Mucosa of stomach (tissue), 1 donor: ENCODE results near the gene RERE.

Experiments used
- H3K27me3 ChIP-seq: one replicate; pipeline ENCODE4 v1.7.0; 2013; ENCODE audit warnings: mild to moderate bottlenecking, low read length; ENCODE audit not compliant: control insufficient read depth, insufficient read depth
- H3K36me3 ChIP-seq: one replicate; pipeline ENCODE4 v1.7.0; 2013; ENCODE audit warnings: low read length; ENCODE audit not compliant: control insufficient read depth, insufficient read depth
- H3K4me1 ChIP-seq: one replicate; pipeline ENCODE4 v1.7.0; 2013; ENCODE audit warnings: mild to moderate bottlenecking, low read length; ENCODE audit not compliant: control insufficient read depth, insufficient read depth
- H3K4me3 ChIP-seq: one replicate; pipeline ENCODE4 v1.7.0; 2013; ENCODE audit warnings: low read length
- H3K9ac ChIP-seq: one replicate; pipeline ENCODE4 v1.7.0; 2013; ENCODE audit warnings: mild to moderate bottlenecking, low read length, moderate library complexity
- H3K9me3 ChIP-seq: one replicate; pipeline ENCODE4 v1.7.0; 2013; ENCODE audit warnings: mild to moderate bottlenecking, low read length, moderate library complexity; ENCODE audit not compliant: control insufficient read depth
- donor health status: Pancreatic carcinoma.

The RERE gene

DNA sequence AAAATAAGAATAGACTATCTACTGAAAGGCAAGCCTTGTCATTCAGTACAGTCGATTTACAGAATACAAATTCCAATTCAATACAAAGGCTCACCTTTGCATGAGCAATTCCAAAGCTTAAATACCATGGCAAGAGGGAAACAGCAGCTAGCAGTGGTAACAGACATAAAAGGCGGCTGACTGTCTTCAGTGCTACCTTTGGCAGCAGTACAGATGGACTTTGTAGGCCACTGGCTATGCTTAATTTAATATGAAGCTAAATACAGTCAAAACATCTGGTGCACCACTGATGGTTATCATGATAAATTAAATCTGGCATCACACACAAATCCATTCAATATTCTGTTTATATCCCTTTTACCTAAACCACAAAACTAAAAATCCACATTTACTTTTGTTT lies 62.4 kb downstream of the RERE start:
- H3K27me3 ChIP-seq: no peaks in the 10 kb centered on the region
- no peak overlapping the region for H3K9ac ChIP-seq
- no peak overlapping the region for H3K4me3 ChIP-seq
- H3K4me1 ChIP-seq: no peaks in the 10 kb centered on the region
- no peaks in the 10 kb centered on the region for H3K9me3 ChIP-seq
- no peaks in the 10 kb centered on the region for H3K36me3 ChIP-seq

DNA sequence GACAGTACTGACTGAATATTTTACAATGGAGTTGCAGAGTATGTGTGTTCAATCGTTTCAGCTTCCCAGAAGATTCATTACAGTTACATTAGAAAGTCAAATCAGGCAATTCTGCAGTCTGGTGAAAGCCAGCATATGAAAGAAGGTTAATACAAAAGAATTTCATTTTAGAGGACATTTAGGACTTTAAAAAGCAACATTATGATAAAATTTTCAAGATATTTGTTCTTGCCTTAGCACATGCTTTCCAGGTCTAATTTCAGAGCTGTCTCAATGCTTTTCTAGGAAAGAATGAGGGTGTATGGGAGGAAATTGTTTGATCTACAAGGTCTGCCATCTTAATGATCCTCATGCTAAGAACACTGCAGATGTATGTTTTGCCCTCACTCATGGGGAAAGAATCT lies 63.2 kb downstream of the RERE start:
- no peaks in the 10 kb centered on the region for H3K36me3 ChIP-seq
- H3K4me1 ChIP-seq: no peaks in the 10 kb centered on the region
- H3K9me3 ChIP-seq: no peaks in the 10 kb centered on the region
- H3K27me3 ChIP-seq: no peaks in the 10 kb centered on the region
- H3K9ac ChIP-seq: no peak overlapping the region
- H3K4me3 ChIP-seq: no peak overlapping the region

- no peak overlapping the region for H3K4me3 ChIP-seq
- no peaks in the 10 kb centered on the region for H3K4me1 ChIP-seq
- H3K36me3 ChIP-seq: no peaks in the 10 kb centered on the region
- no peak overlapping the region for H3K9ac ChIP-seq
- H3K9me3 ChIP-seq: no peaks in the 10 kb centered on the region
- H3K27me3 ChIP-seq: no peaks in the 10 kb centered on the region
Observed at GRCh38 chr1:8753736-8754135, 63.7 kb downstream of the RERE start.

- no peaks in the 10 kb centered on the region for H3K9me3 ChIP-seq
- no peak overlapping the region for H3K9ac ChIP-seq
- no peaks in the 10 kb centered on the region for H3K4me1 ChIP-seq
Observed at GRCh38 chr1:8752921-8753713, 64.3 kb downstream of the RERE start.

DNA sequence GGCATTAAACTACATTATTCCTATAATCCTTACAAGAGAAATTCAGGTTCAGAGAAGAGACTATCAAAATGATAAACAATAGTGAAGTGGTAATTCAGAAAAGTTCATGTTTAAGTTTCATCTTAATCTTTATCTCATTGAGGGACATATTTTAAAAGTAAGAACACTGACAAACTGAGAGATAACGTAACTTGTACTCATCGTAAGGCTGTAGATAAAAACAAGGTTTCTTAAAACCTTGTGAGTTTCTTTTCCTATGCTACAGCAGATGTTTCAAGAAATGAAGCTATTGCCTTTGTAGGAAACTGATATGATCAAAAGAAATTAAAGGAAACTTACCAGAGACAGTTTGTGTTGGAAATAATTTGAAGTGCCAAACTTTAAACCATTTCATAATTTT lies 65.0 kb downstream of the RERE start:
- H3K9ac ChIP-seq: no peak overlapping the region
- H3K4me3 ChIP-seq: no peak overlapping the region
- H3K36me3 ChIP-seq: no peaks in the 10 kb centered on the region
- no peaks in the 10 kb centered on the region for H3K27me3 ChIP-seq
- no peaks in the 10 kb centered on the region for H3K4me1 ChIP-seq
- no peaks in the 10 kb centered on the region for H3K9me3 ChIP-seq

More at GRCh38 chr1:8752921-8753713, 64.3 kb downstream of the RERE start:
- no peaks in the 10 kb centered on the region for H3K36me3 ChIP-seq
- H3K27me3 ChIP-seq: no peaks in the 10 kb centered on the region
- no peak overlapping the region for H3K4me3 ChIP-seq

DNA sequence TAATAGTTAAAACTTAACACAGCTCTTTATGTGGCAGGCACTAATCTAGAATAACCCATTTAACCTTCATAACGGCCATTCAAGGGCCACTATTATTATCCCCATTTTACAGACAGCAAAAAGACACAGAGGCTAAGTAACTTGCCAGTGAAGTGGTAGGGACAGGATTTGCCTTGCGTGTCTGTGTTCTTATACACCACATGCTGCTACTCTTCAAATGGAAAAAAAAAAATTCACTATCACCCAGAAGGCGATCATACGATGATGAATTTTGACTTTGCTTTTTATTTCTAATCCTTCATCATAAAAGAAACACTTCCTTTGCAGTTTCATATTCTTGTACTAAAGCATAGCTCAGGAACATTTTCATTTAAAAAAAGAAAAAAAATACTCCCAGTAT lies 65.5 kb downstream of the RERE start:
- Histone ChIP-seq H3K9me3 (no peaks in the 10 kb centered on the region), H3K4me1 (no peaks in the 10 kb centered on the region), H3K36me3 (no peaks in the 10 kb centered on the region), H3K9ac (no peak overlapping the region), H3K4me3 (no peak overlapping the region), H3K27me3 (no peaks in the 10 kb centered on the region)

DNA sequence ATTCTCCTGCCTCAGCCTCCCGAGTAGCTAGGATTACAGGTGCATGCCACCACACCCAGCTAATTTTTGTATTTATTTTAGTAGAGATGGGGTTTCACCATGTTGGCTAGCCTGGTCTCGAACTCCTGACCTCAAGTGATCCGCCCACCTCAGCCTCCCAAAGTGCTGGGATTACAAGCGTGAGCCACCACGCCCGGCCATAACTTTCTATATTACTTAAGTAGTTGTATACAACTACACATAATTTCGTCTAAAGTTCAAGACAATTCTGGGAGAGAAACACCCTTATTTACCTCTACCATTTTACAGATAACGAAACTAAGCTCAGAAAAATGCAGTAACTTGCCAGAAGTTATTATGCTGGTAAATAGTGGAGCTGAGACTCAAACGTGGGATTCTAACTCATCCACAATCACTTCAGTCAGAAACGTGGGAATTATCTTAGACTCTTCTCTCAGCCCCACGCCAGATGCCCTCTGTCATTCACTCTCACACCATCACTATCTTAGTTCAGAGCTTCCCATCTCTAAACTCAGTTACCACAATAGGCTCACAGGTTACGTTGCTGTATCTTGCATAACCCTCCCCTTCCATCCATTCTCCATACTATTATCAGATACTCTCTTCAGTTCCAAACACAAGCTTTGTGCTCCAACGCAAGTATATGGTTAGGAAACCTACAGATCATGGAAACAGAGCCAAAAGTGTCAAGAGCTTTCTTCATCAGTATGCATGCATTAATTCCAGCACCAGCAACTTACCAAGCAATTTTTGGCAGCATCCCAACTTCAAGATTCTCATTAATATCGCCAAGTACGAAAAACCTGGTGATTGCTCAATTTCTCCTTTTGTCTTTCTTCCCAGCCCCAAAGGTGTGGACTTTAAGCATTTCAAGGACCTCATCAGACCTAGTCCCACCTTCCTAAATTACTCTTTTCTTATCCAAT lies 69.3 kb downstream of the RERE start:
- Histone ChIP-seq H3K36me3 (no peaks in the 10 kb centered on the region), H3K9me3 (no peaks in the 10 kb centered on the region), H3K27me3 (no peaks in the 10 kb centered on the region), H3K4me3 (no peak overlapping the region), H3K4me1 (no peaks in the 10 kb centered on the region), H3K9ac (no peak overlapping the region)

GRCh38 chr1:8746554-8746953 lies 70.9 kb downstream of the RERE start:
- no peaks in the 10 kb centered on the region for H3K9me3 ChIP-seq
- H3K4me3 ChIP-seq: no peak overlapping the region
- no peak overlapping the region for H3K9ac ChIP-seq
- H3K4me1 ChIP-seq: peaks cover 6% of the 10 kb centered on the region
- no peaks in the 10 kb centered on the region for H3K27me3 ChIP-seq
- H3K36me3 ChIP-seq: no peaks in the 10 kb centered on the region

- H3K4me3 ChIP-seq: no peak overlapping the region
- H3K9me3 ChIP-seq: no peaks in the 10 kb centered on the region
- no peak overlapping the region for H3K9ac ChIP-seq
- no peaks in the 10 kb centered on the region for H3K36me3 ChIP-seq
- no peaks in the 10 kb centered on the region for H3K27me3 ChIP-seq
- peaks cover 6% of the 10 kb centered on the region for H3K4me1 ChIP-seq
Observed at GRCh38 chr1:8745749-8746390, 71.6 kb downstream of the RERE start.

- H3K9ac ChIP-seq: no peak overlapping the region
- peaks cover 6% of the 10 kb centered on the region for H3K4me1 ChIP-seq
- no peaks in the 10 kb centered on the region for H3K9me3 ChIP-seq
- H3K4me3 ChIP-seq: no peak overlapping the region
- H3K36me3 ChIP-seq: no peaks in the 10 kb centered on the region
- no peaks in the 10 kb centered on the region for H3K27me3 ChIP-seq
Observed at GRCh38 chr1:8745346-8745745, 72.1 kb downstream of the RERE start.

DNA sequence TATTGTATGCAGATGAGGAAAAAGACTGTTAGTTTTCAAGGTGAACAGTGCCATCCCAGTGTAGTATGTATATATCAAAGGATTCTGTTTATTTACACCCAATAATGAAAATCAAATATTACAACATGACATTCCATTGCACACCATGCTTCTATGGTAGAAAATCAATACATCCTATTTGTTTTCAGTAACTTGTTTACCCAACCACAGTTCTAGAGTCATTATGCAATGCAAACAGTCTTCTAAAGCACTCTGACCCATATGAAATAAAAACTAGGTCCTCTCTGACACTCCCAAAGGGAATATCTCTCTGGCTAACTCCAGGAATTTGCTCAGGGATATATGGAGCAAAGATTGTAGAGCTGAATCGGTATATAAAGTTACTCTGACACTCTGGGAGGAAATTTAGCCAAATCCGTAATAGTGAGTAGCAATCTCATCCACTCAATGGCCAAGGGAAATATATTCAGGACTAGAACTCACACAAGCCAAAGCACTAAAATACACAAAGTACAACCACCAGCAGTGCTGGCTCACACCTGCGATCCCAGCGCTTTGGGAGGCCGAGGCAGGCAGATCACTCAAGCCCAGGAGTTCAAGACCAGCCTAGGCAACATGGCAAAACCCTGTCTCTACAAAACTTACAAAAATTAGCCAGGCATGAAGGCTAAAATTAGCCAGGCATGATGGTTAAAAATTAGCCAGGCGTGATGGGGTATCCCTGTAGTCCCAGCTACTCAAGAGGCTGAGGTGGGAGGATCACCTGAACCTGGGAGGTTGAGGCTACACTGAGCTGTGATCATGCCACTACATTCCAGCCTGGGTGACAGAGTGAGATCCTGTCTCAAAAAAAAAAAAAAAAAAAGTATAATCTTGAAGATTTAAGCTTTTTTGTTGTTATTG lies 75.2 kb downstream of the RERE start:
- H3K36me3 ChIP-seq: no peaks in the 10 kb centered on the region
- no peaks in the 10 kb centered on the region for H3K9me3 ChIP-seq
- no peak overlapping the region for H3K4me3 ChIP-seq
- peaks cover 6% of the 10 kb centered on the region for H3K4me1 ChIP-seq
- no peaks in the 10 kb centered on the region for H3K27me3 ChIP-seq
- H3K9ac ChIP-seq: no peak overlapping the region
